Measurements from ENCODE around the gene DDX25. TPM values are rescaled to one million over a fixed set of nuclear protein-coding genes. Genes with fewer than 3 reads are reported as not detected.

DDX25 gene
- total RNA-seq, 1 donor from 2014 or later = 1.8 TPM

GRCh38 chr11:125901872-125902271 is 2.4 kb upstream of the DDX25 start:
- DNase-seq (ENCODE audit: extremely low spot score, unreplicated experiment) = no peak
- Mint-ChIP-seq H3K4me3 (peak overlapping the region; percentile 81), H3K36me3 (peaks cover 5% of the 10 kb centered on the region), H3K9me3 (no peaks in the 10 kb centered on the region), H3K27ac (no peak overlapping the region), H3K4me1 (ENCODE audit: unreplicated experiment) (peaks cover 20% of the 10 kb centered on the region), H3K27me3 (peaks cover 26% of the 10 kb centered on the region)
- no peak for TF ChIP-seq CTCF (conservative IDR thresholded peaks at IDR 0.05)

- Mint-ChIP-seq H3K9me3 (no peaks in the 10 kb centered on the region), H3K36me3 (peaks cover 5% of the 10 kb centered on the region), H3K4me1 (ENCODE audit: unreplicated experiment) (peaks cover 20% of the 10 kb centered on the region), H3K4me3 (peak overlapping the region; percentile 98), H3K27me3 (peaks cover 28% of the 10 kb centered on the region), H3K27ac (peak overlapping the region; percentile 87)
- TF ChIP-seq CTCF (conservative IDR thresholded peaks at IDR 0.05) = no peak
- no peak for DNase-seq (ENCODE audit: extremely low spot score, unreplicated experiment)
Observed at GRCh38 chr11:125902277-125902926, 1.9 kb upstream of the DDX25 start.

GRCh38 chr11:125902927-125903710 is 1.2 kb upstream of the DDX25 start, which contains the start of gene PUS3:
PUS3 (minus strand) TSS chr11:125903206; CDS start chr11:125896284, 6,922 bp downstream.
- peaks cover 5% of the 10 kb centered on the region for H3K36me3 Mint-ChIP-seq
- peaks cover 20% of the 10 kb centered on the region for H3K4me1 Mint-ChIP-seq (ENCODE audit: unreplicated experiment)
- H3K9me3 Mint-ChIP-seq = no peaks in the 10 kb centered on the region
- no peak for TF ChIP-seq CTCF (conservative IDR thresholded peaks at IDR 0.05)
- peak within 1 kb of the TSS; percentile 87 for H3K27ac Mint-ChIP-seq
- peaks cover 28% of the 10 kb centered on the region for H3K27me3 Mint-ChIP-seq
- peak within 1 kb of the TSS; percentile 98 for H3K4me3 Mint-ChIP-seq
- DNase-seq (ENCODE audit: extremely low spot score, unreplicated experiment) = peak; percentile 85

GRCh38 chr11:125904678-125905077 is 370 bp downstream of the DDX25 start:
- DNase-seq (ENCODE audit: extremely low spot score, unreplicated experiment) = no peak
- H3K27ac Mint-ChIP-seq = no peak overlapping the region
- peaks cover 5% of the 10 kb centered on the region for H3K36me3 Mint-ChIP-seq
- no peaks in the 10 kb centered on the region for H3K9me3 Mint-ChIP-seq
- TF ChIP-seq CTCF (conservative IDR thresholded peaks at IDR 0.05) = no peak
- H3K4me1 Mint-ChIP-seq (ENCODE audit: unreplicated experiment) = peaks cover 20% of the 10 kb centered on the region
- H3K27me3 Mint-ChIP-seq = peaks cover 34% of the 10 kb centered on the region
- peak overlapping the region; percentile 84 for H3K4me3 Mint-ChIP-seq

GRCh38 chr11:125910226-125910849 is 6.0 kb downstream of the DDX25 start:
- Mint-ChIP-seq H3K9me3 (no peaks in the 10 kb centered on the region), H3K4me1 (ENCODE audit: unreplicated experiment) (no peaks in the 10 kb centered on the region), H3K36me3 (no peaks in the 10 kb centered on the region), H3K4me3 (no peak overlapping the region), H3K27ac (no peak overlapping the region), H3K27me3 (peaks cover 21% of the 10 kb centered on the region)
- no peak for DNase-seq (ENCODE audit: extremely low spot score, unreplicated experiment)
- TF ChIP-seq CTCF (conservative IDR thresholded peaks at IDR 0.05) = no peak
